CD4-positive, alpha-beta T cell (primary cell): Measurements from ENCODE around the gene TRHDE. TPM values are rescaled to one million over a fixed set of nuclear protein-coding genes. Genes with fewer than 3 reads are reported as not detected.

Source experiments
- ATAC-seq: fragments of 200-7000 bp; cut with Tn5 transposase; one replicate; pipeline ENCODE4 v1.10.0; 2022; ENCODE audit warnings: mild to moderate bottlenecking; ENCODE audit not compliant: poor library complexity
- CTCF ChIA-PET: fragments of 350-600 bp; sonication (Branson Sonifier 250); formaldehyde crosslinking; loops from one replicate; lab custom pipeline; 2021; ENCODE audit warnings: antibody characterized with exemption, inconsistent platforms; lab: Charles Lee
- POLR2A ChIA-PET: fragments of 350-600 bp; sonication (Branson Sonifier 250); formaldehyde crosslinking; loops from one replicate; lab custom pipeline; 2021; ENCODE audit warnings: antibody characterized with exemption, inconsistent platforms; lab: Charles Lee
- DNase-seq, 14 experiments: peaks; one replicate each; pipeline ENCODE4 v3.0.0-alpha.2; 2013 to 2020; ENCODE audit warnings: mixed read lengths in 2 of 14
- H3K27ac ChIP-seq, 2 donors: one replicate each; pipeline versions ENCODE4 v1.5.1 to v1.7.0; 2013; ENCODE audit warnings: low read length in 2 of 2, low read depth in 1 of 2, mild to moderate bottlenecking in 1 of 2
- H3K27me3 ChIP-seq, 2 experiments: 1 replicate in 1 of 2; 2 replicates in 1 of 2; pipeline versions ENCODE4 v1.6.1 to v1.7.0; 2013; ENCODE audit warnings: low read length in 2 of 2, control low read depth in 1 of 2, mild to moderate bottlenecking in 1 of 2, moderate library complexity in 1 of 2; ENCODE audit not compliant: insufficient read depth in 2 of 2, control insufficient read depth in 1 of 2
- H3K36me3 ChIP-seq: one replicate; pipeline ENCODE4 v1.6.1; 2013; ENCODE audit warnings: low read length, control low read depth; ENCODE audit not compliant: insufficient read depth
- H3K4me1 ChIP-seq: one replicate; pipeline ENCODE4 v1.6.1; 2013; ENCODE audit warnings: low read length, control low read depth; ENCODE audit not compliant: insufficient read depth
- H3K4me3 ChIP-seq: one replicate; pipeline ENCODE4 v1.5.1; 2013; ENCODE audit warnings: mild to moderate bottlenecking, low read length, moderate library complexity
- H3K9me3 ChIP-seq, 2 experiments: 1 replicate in 1 of 2; 2 replicates in 1 of 2; pipeline versions ENCODE4 v1.6.1 to v1.7.0; 2013; ENCODE audit warnings: low read length in 2 of 2, mild to moderate bottlenecking in 2 of 2, control low read depth in 1 of 2, moderate library complexity in 1 of 2; ENCODE audit not compliant: control insufficient read depth in 1 of 2, insufficient read depth in 1 of 2
- H3K27ac Mint-ChIP-seq: one replicate; pipeline ENCODE4 v1.8.0; 2020; ENCODE audit warnings: mixed read lengths
- H3K27me3 Mint-ChIP-seq: one replicate; pipeline ENCODE4 v1.8.0; 2021; ENCODE audit warnings: mixed read lengths
- H3K36me3 Mint-ChIP-seq: one replicate; pipeline ENCODE4 v1.8.0; 2021; ENCODE audit warnings: low read depth, mixed read lengths
- H3K4me1 Mint-ChIP-seq: one replicate; pipeline ENCODE4 v1.8.0; 2021; ENCODE audit warnings: low read depth, mixed read lengths
- H3K4me3 Mint-ChIP-seq: one replicate; pipeline ENCODE4 v1.8.0; 2020; ENCODE audit warnings: mild to moderate bottlenecking, mixed read lengths
- H3K9me3 Mint-ChIP-seq: one replicate; pipeline ENCODE4 v1.8.0; 2020; ENCODE audit warnings: mixed read lengths
- intact Hi-C, 2 experiments: fragments of 100-400 bp; cut with DNase I in 1 of 2; cut with micrococcal nuclease in 1 of 2; formaldehyde crosslinking; loops; one replicate each; pipeline versions ENCODE4 v1.15.1 to v1.9.0; 2023 to 2025; cut with DNase I, micrococcal nuclease
- total RNA-seq, 174 experiments: library from RNA in 2 of 174; stranded (reverse) in 2 of 174; gene quantifications; one replicate each; pipeline ENCODE4 v1.2.3 and lab custom pipeline; 2021 to 2026
- TF ChIP-seq, protein P1 (sequence below): fragments of 200-600 bp; IDR thresholded peaks from one replicate; pipeline ENCODE4 v1.8.0; 2022; ENCODE audit warnings: antibody characterized with exemption, mild to moderate bottlenecking

The TRHDE gene
- total RNA-seq, 2 experiments from 2014 or later = not detected

- TF ChIP-seq, protein P1, sequence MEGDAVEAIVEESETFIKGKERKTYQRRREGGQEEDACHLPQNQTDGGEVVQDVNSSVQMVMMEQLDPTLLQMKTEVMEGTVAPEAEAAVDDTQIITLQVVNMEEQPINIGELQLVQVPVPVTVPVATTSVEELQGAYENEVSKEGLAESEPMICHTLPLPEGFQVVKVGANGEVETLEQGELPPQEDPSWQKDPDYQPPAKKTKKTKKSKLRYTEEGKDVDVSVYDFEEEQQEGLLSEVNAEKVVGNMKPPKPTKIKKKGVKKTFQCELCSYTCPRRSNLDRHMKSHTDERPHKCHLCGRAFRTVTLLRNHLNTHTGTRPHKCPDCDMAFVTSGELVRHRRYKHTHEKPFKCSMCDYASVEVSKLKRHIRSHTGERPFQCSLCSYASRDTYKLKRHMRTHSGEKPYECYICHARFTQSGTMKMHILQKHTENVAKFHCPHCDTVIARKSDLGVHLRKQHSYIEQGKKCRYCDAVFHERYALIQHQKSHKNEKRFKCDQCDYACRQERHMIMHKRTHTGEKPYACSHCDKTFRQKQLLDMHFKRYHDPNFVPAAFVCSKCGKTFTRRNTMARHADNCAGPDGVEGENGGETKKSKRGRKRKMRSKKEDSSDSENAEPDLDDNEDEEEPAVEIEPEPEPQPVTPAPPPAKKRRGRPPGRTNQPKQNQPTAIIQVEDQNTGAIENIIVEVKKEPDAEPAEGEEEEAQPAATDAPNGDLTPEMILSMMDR = no peak
- intact Hi-C loops = no loop called here
Measured at GRCh38 chr12:72586456-72586855, 314.3 kb downstream of the TRHDE start.

DNA sequence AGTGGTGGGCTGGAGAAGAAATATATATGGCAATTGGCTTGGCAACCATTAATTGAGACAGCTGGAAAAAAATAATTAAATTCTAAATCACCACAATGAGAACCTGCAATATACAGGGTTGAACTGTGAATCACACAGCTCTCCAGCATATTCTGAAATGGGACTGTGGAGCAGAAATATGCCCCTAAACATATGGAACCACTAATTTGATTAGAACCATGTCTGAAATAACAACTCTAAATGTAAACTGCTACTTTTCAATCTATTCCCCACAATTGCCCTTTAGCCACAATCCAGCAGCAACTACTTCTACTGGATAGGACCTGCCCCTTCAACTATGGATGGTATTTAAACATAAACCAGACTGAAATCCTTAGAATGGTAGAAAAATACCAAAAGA lies 330.4 kb downstream of the TRHDE start:
- intact Hi-C loops = no loop called here
- Mint-ChIP-seq H3K27me3 (no peaks in the 10 kb centered on the region), H3K4me1 (no peaks in the 10 kb centered on the region), H3K27ac (no peak overlapping the region), H3K4me3 (no peak overlapping the region), H3K36me3 (no peaks in the 10 kb centered on the region), H3K9me3 (peaks cover 15% of the 10 kb centered on the region)
- H3K9me3 ChIP-seq = peaks cover 0 to 4% of the 10 kb centered on the region in 2 experiments
- H3K27me3 ChIP-seq = no peaks in the 10 kb centered on the region
- CTCF ChIA-PET = no interaction called here
- no peak for ATAC-seq
- no peak for DNase-seq
- no peaks in the 10 kb centered on the region for H3K4me1 ChIP-seq
- no peaks in the 10 kb centered on the region for H3K36me3 ChIP-seq
- TF ChIP-seq, protein P1 = no peak
- POLR2A ChIA-PET = no interaction called here
- no peak overlapping the region for H3K27ac ChIP-seq
- H3K4me3 ChIP-seq = no peak overlapping the region

More at GRCh38 chr12:72586456-72586855, 314.3 kb downstream of the TRHDE start:
- H3K4me1 ChIP-seq = no peaks in the 10 kb centered on the region
- ChIA-PET POLR2A (no interaction called here), CTCF (no interaction called here)
- ATAC-seq (no peak), DNase-seq (no peak)
- no peaks in the 10 kb centered on the region for H3K36me3 ChIP-seq
- no peak overlapping the region for H3K27ac ChIP-seq
- Mint-ChIP-seq H3K9me3 (peaks cover 9% of the 10 kb centered on the region), H3K4me3 (no peak overlapping the region), H3K27me3 (no peaks in the 10 kb centered on the region), H3K27ac (no peak overlapping the region), H3K4me1 (no peaks in the 10 kb centered on the region), H3K36me3 (no peaks in the 10 kb centered on the region)
- H3K9me3 ChIP-seq = no peaks in the 10 kb centered on the region
- H3K27me3 ChIP-seq = no peaks in the 10 kb centered on the region
- H3K4me3 ChIP-seq = no peak overlapping the region

- Histone ChIP-seq H3K27me3 (no peaks in the 10 kb centered on the region), H3K27ac (no peak overlapping the region), H3K4me1 (no peaks in the 10 kb centered on the region), H3K4me3 (no peak overlapping the region), H3K36me3 (no peaks in the 10 kb centered on the region), H3K9me3 (peaks cover 0 to 4% of the 10 kb centered on the region in 2 experiments)
- ChIA-PET CTCF (no interaction called here), POLR2A (no interaction called here)
- Mint-ChIP-seq H3K36me3 (no peaks in the 10 kb centered on the region), H3K27me3 (no peaks in the 10 kb centered on the region), H3K9me3 (peaks cover 12% of the 10 kb centered on the region), H3K4me3 (no peak overlapping the region), H3K4me1 (no peaks in the 10 kb centered on the region), H3K27ac (no peak overlapping the region)
- DNase-seq = no peak
- ATAC-seq = no peak
- TF ChIP-seq, protein P1 = no peak
- intact Hi-C loops = no loop called here
Measured at GRCh38 chr12:72605975-72606374, 333.8 kb downstream of the TRHDE start.
